Measurements from ENCODE around the gene CALHM1.

Gene CALHM1

GRCh38 chr10:103448746-103449145, 10.0 kb downstream of the CALHM1 start:
- TF ChIP-seq CTCF (IDR thresholded peaks at IDR 0.05; ENCODE audit: control insufficient read depth, extremely low read depth, insufficient read depth), result no peak

GRCh38 chr10:103447187-103447586, 11.5 kb downstream of the CALHM1 start:
- no peak overlapping the region for H3K4me3 ChIP-seq (ENCODE audit: low read depth, low read length)
- no peak for TF ChIP-seq CTCF (IDR thresholded peaks at IDR 0.05; ENCODE audit: control insufficient read depth, extremely low read depth, insufficient read depth)
- no peak for DNase-seq (ENCODE audit: low read depth)

More at GRCh38 chr10:103448746-103449145, 10.0 kb downstream of the CALHM1 start:
- H3K4me3 ChIP-seq (ENCODE audit: low read depth, low read length), result no peak overlapping the region
- no peak for DNase-seq (ENCODE audit: low read depth)

GRCh38 chr10:103445767-103446567, 12.7 kb downstream of the CALHM1 start:
- H3K4me3 ChIP-seq (ENCODE audit: low read depth, low read length), result no peak overlapping the region
- TF ChIP-seq CTCF (IDR thresholded peaks at IDR 0.05; ENCODE audit: control insufficient read depth, extremely low read depth, insufficient read depth), result no peak
- DNase-seq (ENCODE audit: low read depth), result no peak

- DNase-seq (ENCODE audit: low read depth), result no peak
- H3K4me3 ChIP-seq (ENCODE audit: low read depth, low read length), result no peak overlapping the region
- TF ChIP-seq CTCF (IDR thresholded peaks at IDR 0.05; ENCODE audit: control insufficient read depth, extremely low read depth, insufficient read depth), result no peak
These were observed 13.3 kb downstream of the CALHM1 start for GRCh38 chr10:103445366-103445765.

GRCh38 chr10:103444478-103444877, 14.2 kb downstream of the CALHM1 start:
- no peak overlapping the region for H3K4me3 ChIP-seq (ENCODE audit: low read depth, low read length)
- TF ChIP-seq CTCF (IDR thresholded peaks at IDR 0.05; ENCODE audit: control insufficient read depth, extremely low read depth, insufficient read depth), result no peak
- no peak for DNase-seq (ENCODE audit: low read depth)

GRCh38 chr10:103443475-103444185, 15.1 kb downstream of the CALHM1 start:
- no peak for DNase-seq (ENCODE audit: low read depth)
- no peak overlapping the region for H3K4me3 ChIP-seq (ENCODE audit: low read depth, low read length)
- no peak for TF ChIP-seq CTCF (IDR thresholded peaks at IDR 0.05; ENCODE audit: control insufficient read depth, extremely low read depth, insufficient read depth)
